ENCODE measurements around the gene C16orf74. TPM values are rescaled to one million over a fixed set of nuclear protein-coding genes. Genes with fewer than 3 reads are reported as not detected.

C16orf74 gene
- total and polyA plus RNA-seq, 4 donors: 2.6 to 7.9 (median 3.4) TPM

DNA sequence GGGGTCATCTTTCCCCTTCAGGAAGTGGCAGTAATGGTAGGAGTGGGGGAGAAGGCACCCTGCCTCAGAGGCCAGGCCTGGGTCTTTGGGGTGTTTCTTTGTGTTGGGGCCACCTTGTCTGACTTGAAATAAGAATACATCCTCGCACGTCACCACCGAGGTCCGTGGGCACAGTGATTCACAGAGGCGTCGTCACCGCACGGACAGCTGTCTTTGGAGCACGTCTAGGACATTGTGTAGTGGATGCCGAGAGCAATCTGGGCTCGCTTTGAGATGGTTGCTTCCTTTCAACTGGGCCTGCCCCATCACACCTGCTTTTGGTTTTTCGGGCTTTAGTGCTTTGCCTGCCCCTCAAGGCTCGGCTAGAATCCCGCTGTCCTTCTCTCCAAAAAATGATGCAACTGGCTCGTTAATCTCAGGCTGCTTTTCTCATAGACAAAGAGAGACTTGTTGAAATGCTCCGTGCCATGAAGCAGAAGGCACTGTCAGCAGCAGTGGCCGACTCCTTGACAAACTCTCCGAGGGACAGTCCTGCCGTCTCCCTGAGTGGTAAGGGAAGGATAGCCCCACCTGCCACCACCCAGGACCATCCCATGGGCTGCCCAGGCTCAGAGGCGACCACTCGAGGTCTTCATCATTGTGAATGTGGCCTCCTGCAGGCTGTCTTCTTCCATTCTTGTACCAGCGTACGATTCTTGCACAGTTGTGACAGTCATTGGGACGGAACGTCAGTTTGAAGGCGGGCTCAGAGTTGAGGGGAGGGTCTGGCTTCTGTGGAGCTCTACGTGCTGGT is 86.1 kb downstream of the C16orf74 start:
- Histone ChIP-seq H3K9ac (ENCODE audit: insufficient read depth in 1 of 2, low read length in 2 of 2) (no peak overlapping the region), H3K4me1 (ENCODE audit: control insufficient read depth in 5 of 5, insufficient read depth in 5 of 5, low read length in 5 of 5) (no peaks in the 10 kb centered on the region), H3K27me3 (ENCODE audit: control insufficient read depth in 3 of 3, insufficient read depth in 3 of 3, low read length in 2 of 3) (no peaks in the 10 kb centered on the region), H3K9me3 (ENCODE audit: control insufficient read depth in 4 of 4, insufficient read depth in 3 of 4, low read length in 3 of 4) (no peaks in the 10 kb centered on the region), H3K36me3 (ENCODE audit: control insufficient read depth in 4 of 4, insufficient read depth in 4 of 4, low read length in 4 of 4) (peaks cover 21 to 82% (median 67%) of the 10 kb centered on the region in 4 donors), H3K27ac (ENCODE audit: low read depth in 1 of 2, low read length in 1 of 2) (no peak overlapping the region), H3K4me3 (no peak overlapping the region)
- 95% methylated on average over 27 of the region's 27 CpGs for WGBS, 2 donors
- no peak for TF ChIP-seq CTCF (IDR thresholded peaks at IDR 0.05; ENCODE audit: control extremely low read depth, extremely low read depth)
- ATAC-seq (ENCODE audit: insufficient read depth, low FRiP score): no peak
- no peak for DNase-seq

DNA sequence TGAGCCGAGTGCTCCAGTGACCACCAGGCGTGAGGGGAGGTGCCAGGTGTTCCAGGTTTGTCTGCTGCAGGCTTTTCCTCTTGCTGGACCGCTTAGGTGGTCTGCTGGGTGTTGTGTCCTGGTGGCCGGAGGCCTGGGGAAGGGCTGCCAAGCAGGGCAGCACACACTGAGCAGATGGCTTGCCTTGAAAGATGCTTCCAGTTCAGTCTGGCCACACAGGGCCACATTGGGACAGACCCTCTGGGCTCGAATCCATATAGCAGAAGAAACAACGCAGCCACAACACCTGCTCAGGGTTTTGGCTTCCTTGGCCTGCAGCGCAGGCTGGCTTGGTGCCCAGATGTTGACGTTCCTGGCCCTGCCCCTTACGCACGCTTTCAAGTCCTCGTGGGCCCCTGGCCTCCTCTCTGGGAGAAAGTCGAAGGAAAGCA is 87.0 kb downstream of the C16orf74 start:
- no peak for TF ChIP-seq CTCF (IDR thresholded peaks at IDR 0.05; ENCODE audit: control extremely low read depth, extremely low read depth)
- peaks cover 24 to 82% (median 64%) of the 10 kb centered on the region in 4 donors for H3K36me3 ChIP-seq (ENCODE audit: control insufficient read depth in 4 of 4, insufficient read depth in 4 of 4, low read length in 4 of 4)
- H3K9me3 ChIP-seq (ENCODE audit: control insufficient read depth in 4 of 4, insufficient read depth in 3 of 4, low read length in 3 of 4): no peaks in the 10 kb centered on the region
- no peaks in the 10 kb centered on the region for H3K4me1 ChIP-seq (ENCODE audit: control insufficient read depth in 5 of 5, insufficient read depth in 5 of 5, low read length in 5 of 5)
- WGBS, 2 donors: 66 to 73% methylated on average over 12 of the region's 12 CpGs
- H3K27ac ChIP-seq (ENCODE audit: low read depth in 1 of 2, low read length in 1 of 2): no peak overlapping the region
- H3K9ac ChIP-seq (ENCODE audit: insufficient read depth in 1 of 2, low read length in 2 of 2): no peak overlapping the region
- peak; percentile 40 to 62 (median 45) for DNase-seq
- H3K4me3 ChIP-seq: no peak overlapping the region
- no peak for ATAC-seq (ENCODE audit: insufficient read depth, low FRiP score)
- no peaks in the 10 kb centered on the region for H3K27me3 ChIP-seq (ENCODE audit: control insufficient read depth in 3 of 3, insufficient read depth in 3 of 3, low read length in 2 of 3)

DNA sequence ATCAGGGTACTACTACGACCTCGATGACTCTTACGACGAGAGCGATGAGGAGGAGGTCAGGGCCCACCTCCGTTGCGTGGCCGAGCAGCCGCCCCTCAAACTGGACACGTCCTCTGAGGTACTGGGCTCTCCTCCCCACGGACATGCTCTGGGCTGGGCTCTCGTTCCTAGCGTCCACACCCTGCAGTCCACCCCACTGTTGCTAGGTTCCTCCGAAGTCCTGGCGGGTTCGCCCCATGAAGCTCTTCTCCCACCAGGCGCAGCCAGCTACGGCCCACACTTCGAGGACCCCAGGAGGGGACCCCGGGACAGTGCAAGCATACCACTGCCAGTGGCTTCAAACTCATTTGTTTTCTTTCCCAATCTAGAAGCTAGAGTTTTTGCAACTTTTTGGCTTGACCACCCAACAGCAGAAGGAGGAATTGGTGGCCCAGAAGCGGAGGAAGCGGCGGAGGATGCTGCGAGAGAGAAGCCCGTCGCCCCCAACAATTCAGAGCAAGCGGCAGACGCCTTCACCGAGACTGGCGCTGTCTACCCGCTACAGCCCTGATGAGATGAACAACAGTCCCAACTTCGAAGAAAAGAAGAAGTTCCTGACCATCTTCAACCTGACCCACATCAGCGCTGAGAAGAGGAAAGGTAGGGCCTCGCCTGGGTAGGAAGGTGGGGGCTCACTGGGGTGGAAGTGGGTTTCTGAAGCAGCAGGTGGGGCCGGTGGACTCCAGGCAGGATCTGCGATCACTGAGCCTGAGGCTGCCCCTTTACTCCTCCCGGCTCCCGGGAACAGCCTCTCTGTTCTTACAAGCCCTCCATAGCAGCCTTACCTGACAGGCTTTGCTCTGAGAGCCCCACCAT is 87.7 kb downstream of the C16orf74 start:
- H3K27ac ChIP-seq (ENCODE audit: low read depth in 1 of 2, low read length in 1 of 2): no peak overlapping the region
- DNase-seq: no peak
- H3K27me3 ChIP-seq (ENCODE audit: control insufficient read depth in 3 of 3, insufficient read depth in 3 of 3, low read length in 2 of 3): no peaks in the 10 kb centered on the region
- H3K9me3 ChIP-seq (ENCODE audit: control insufficient read depth in 4 of 4, insufficient read depth in 3 of 4, low read length in 3 of 4): no peaks in the 10 kb centered on the region
- 92 to 95% methylated on average over 38 of the region's 38 CpGs for WGBS, 2 donors
- ATAC-seq (ENCODE audit: insufficient read depth, low FRiP score): no peak
- H3K4me3 ChIP-seq: no peak overlapping the region
- H3K9ac ChIP-seq (ENCODE audit: insufficient read depth in 1 of 2, low read length in 2 of 2): no peak overlapping the region
- H3K36me3 ChIP-seq (ENCODE audit: control insufficient read depth in 4 of 4, insufficient read depth in 4 of 4, low read length in 4 of 4): peaks cover 24 to 82% (median 63%) of the 10 kb centered on the region in 4 donors
- H3K4me1 ChIP-seq (ENCODE audit: control insufficient read depth in 5 of 5, insufficient read depth in 5 of 5, low read length in 5 of 5): no peaks in the 10 kb centered on the region
- no peak for TF ChIP-seq CTCF (IDR thresholded peaks at IDR 0.05; ENCODE audit: control extremely low read depth, extremely low read depth)

All from lung (tissue), 12 donors.